ENCODE data around the gene ZBTB8OS.

DNA sequence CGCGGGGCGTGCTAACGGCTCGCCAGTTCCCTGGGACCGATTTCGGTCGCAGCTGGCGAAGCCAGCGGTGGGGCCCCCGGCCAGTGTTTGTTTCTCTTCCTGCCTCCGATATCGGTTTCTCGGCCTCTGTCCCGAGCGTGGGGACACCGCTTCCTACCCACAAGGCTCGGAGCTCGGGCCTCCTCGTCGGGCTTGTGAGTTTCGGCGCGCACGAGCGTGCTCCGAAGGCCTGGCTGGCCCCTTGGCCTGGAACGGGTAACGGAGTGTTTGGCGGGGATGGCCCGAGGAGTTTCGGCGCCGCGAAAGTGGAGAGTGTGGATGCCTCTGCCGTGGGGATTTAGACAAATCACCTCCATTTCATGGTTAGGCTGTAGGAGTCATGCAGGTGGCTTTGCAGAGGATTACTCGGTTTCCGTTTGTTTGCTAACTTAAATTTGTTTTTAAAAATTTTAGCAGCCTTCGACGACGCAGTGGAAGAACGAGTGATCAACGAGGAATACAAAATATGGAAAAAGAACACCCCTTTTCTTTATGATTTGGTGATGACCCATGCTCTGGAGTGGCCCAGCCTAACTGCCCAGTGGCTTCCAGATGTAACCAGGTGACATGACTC lies 1.2 kb upstream of the ZBTB8OS start:
- TF ChIP-seq, protein P1, sequence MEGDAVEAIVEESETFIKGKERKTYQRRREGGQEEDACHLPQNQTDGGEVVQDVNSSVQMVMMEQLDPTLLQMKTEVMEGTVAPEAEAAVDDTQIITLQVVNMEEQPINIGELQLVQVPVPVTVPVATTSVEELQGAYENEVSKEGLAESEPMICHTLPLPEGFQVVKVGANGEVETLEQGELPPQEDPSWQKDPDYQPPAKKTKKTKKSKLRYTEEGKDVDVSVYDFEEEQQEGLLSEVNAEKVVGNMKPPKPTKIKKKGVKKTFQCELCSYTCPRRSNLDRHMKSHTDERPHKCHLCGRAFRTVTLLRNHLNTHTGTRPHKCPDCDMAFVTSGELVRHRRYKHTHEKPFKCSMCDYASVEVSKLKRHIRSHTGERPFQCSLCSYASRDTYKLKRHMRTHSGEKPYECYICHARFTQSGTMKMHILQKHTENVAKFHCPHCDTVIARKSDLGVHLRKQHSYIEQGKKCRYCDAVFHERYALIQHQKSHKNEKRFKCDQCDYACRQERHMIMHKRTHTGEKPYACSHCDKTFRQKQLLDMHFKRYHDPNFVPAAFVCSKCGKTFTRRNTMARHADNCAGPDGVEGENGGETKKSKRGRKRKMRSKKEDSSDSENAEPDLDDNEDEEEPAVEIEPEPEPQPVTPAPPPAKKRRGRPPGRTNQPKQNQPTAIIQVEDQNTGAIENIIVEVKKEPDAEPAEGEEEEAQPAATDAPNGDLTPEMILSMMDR (IDR thresholded peaks at IDR 0.05; ENCODE audit: low read length), result no peak
- TF ChIP-seq EZH2 (optimal IDR thresholded peaks at IDR 0.05; ENCODE audit: low read depth, low read length), result no peak
